Sigmoid colon (tissue), 7 donors: Measurements from ENCODE around the gene SRCIN1. TPM values are rescaled to one million over a fixed set of nuclear protein-coding genes. Genes with fewer than 3 reads are reported as not detected.

Experiments used
- DNase-seq: peaks from one replicate; pipeline ENCODE4 v3.0.0-alpha.2; 2019
- H3K27ac ChIP-seq, 4 donors: fragments of 200-600 bp; sonication (generic); one replicate each; pipeline ENCODE4 v1.5.1; 2016 to 2019; ENCODE audit warnings: mild to moderate bottlenecking in 1 of 4
- H3K27me3 ChIP-seq, 3 donors: fragments of 200-600 bp; sonication (generic); one replicate each; pipeline ENCODE4 v1.5.1; 2019; ENCODE audit warnings: mild to moderate bottlenecking in 1 of 3
- H3K36me3 ChIP-seq, 4 donors: fragments of 200-600 bp; sonication (generic); one replicate each; pipeline ENCODE4 v1.5.1; 2016 to 2019
- H3K4me1 ChIP-seq, 4 donors: fragments of 200-600 bp; sonication (generic); one replicate each; pipeline ENCODE4 v1.5.1; 2017 to 2019
- H3K4me3 ChIP-seq, 4 donors: fragments of 200-600 bp; sonication (generic); one replicate each; pipeline ENCODE4 v1.5.1; 2017 to 2019; ENCODE audit warnings: mild to moderate bottlenecking in 2 of 4, moderate library complexity in 1 of 4
- H3K9me3 ChIP-seq, 4 donors: fragments of 200-600 bp in 3 of 4; sonication (generic) in 3 of 4; one replicate each; pipeline versions ENCODE4 v1.5.1 to v1.6.1; 2013 to 2019
- CTCF ChIP-seq, 4 experiments: fragments of 450-650 bp in 3 of 4; fragments of 200-600 bp in 1 of 4; IDR thresholded peaks; one replicate each; pipeline ENCODE4 v1.5.1; 2016 to 2019; ENCODE audit warnings: antibody characterized with exemption in 4 of 4, mild to moderate bottlenecking in 3 of 4, moderate library complexity in 2 of 4
- EP300 ChIP-seq, 4 donors: sonication (generic); formaldehyde crosslinking; IDR thresholded peaks; one replicate each; pipeline ENCODE4 v1.6.1; 2017; ENCODE audit warnings: antibody characterized with exemption in 4 of 4
- POLR2A ChIP-seq, 2 donors: fragments of 450-650 bp; IDR thresholded peaks; one replicate each; pipeline ENCODE4 v1.6.1; 2016; ENCODE audit warnings: antibody characterized with exemption in 2 of 2, mild to moderate bottlenecking in 2 of 2, moderate library complexity in 2 of 2
- POLR2AphosphoS5 ChIP-seq, 4 donors: sonication (generic); formaldehyde crosslinking; IDR thresholded peaks; one replicate each; pipeline ENCODE4 v1.6.1; 2017; ENCODE audit warnings: antibody characterized with exemption in 4 of 4
- WGBS, 2 donors: extraction: QIAGEN DNeasy Blood & Tissue Kit; methylation state at CpG; one replicate each; pipeline ENCODE4 v1.1.7; 2013; 5-methylcytosine and 5-hydroxymethylcytosine counted together
- intact Hi-C: fragments of 100-400 bp; cut with DNase I; formaldehyde crosslinking; loops from one replicate; pipeline ENCODE4 v1.15.1; 2023
- polyA plus RNA-seq, 3 donors: library from polyadenylated mRNA; stranded (reverse); fragments of 200-250 nt; gene quantifications; one replicate each; pipeline ENCODE4 v1.2.3, GENCODE V29; 2013
- total RNA-seq, 4 donors: library from RNA; depleted of rRNA; stranded (reverse); fragments of >200 nt; gene quantifications; one replicate each; pipeline ENCODE4 v1.1.0, GENCODE V29; 2016
- donor health status: healthy with polysubstance abuse.
- donor health status: Bipolar disorder and iron deficiency.
- donor health status: healthy.

The SRCIN1 gene
- total and polyA plus RNA-seq, 7 donors: 0.81 to 9.4 (median 1.3) TPM; not detected in 1

DNA sequence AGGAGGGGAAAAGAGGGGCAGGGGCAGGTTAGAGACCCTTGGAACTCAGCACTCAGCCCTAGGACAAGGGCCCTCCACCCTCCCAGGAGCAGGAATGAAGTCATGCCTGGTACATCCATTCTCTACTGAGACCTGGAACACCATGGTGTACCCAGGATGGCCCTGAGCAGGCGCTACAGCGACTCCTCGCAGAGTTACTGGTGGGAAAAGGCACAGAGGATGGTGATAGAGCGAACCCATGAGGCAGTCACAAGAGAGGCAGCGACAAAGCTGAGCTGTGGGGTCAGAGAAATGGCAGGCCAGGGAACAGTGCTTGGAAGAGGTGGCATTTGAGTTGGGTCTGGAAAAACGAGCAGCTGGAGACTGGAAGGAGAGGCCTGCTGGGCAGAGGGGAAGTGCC, 37.5 kb downstream of the SRCIN1 start:
- 81 to 87% methylated on average over 6 of the region's 6 CpGs for WGBS, 2 donors
- peaks cover 20 to 62% (median 30%) of the 10 kb centered on the region in 3 donors for H3K27me3 ChIP-seq
- intact Hi-C loops: no loop called here
- H3K4me1 ChIP-seq: peaks cover 0 to 15% (median 14%) of the 10 kb centered on the region in 4 donors
- no peak for DNase-seq
- no peak overlapping the region for H3K27ac ChIP-seq
- H3K36me3 ChIP-seq: no peaks in the 10 kb centered on the region
- H3K9me3 ChIP-seq: no peaks in the 10 kb centered on the region
- TF ChIP-seq POLR2A (IDR thresholded peaks at IDR 0.05) (no peak), POLR2AphosphoS5 (IDR thresholded peaks at IDR 0.05) (no peak)
- no peak overlapping the region for H3K4me3 ChIP-seq

GRCh38 chr17:38567350-38567749, 38.4 kb downstream of the SRCIN1 start:
- 91 to 97% methylated on average over 2 of the region's 2 CpGs for WGBS, 2 donors
- TF ChIP-seq POLR2A (IDR thresholded peaks at IDR 0.05) (no peak), CTCF (IDR thresholded peaks at IDR 0.05) (no peak), EP300 (IDR thresholded peaks at IDR 0.05) (no peak), POLR2AphosphoS5 (IDR thresholded peaks at IDR 0.05) (no peak)
- intact Hi-C loops: no loop called here
- Histone ChIP-seq H3K27ac (no peak overlapping the region), H3K9me3 (no peaks in the 10 kb centered on the region), H3K36me3 (no peaks in the 10 kb centered on the region), H3K4me3 (no peak overlapping the region), H3K4me1 (peaks cover 0 to 7% (median 6%) of the 10 kb centered on the region in 4 donors), H3K27me3 (peaks cover 15 to 62% (median 30%) of the 10 kb centered on the region in 3 donors)
- DNase-seq: no peak

GRCh38 chr17:38566666-38567031, 39.1 kb downstream of the SRCIN1 start:
- Histone ChIP-seq H3K27ac (no peak overlapping the region), H3K4me3 (no peak overlapping the region), H3K9me3 (no peaks in the 10 kb centered on the region), H3K4me1 (no peaks in the 10 kb centered on the region), H3K27me3 (peaks cover 17 to 62% (median 30%) of the 10 kb centered on the region in 3 donors), H3K36me3 (no peaks in the 10 kb centered on the region)
- no peak for DNase-seq
- intact Hi-C loops: no loop called here
- TF ChIP-seq POLR2AphosphoS5 (IDR thresholded peaks at IDR 0.05) (no peak), EP300 (IDR thresholded peaks at IDR 0.05) (no peak), POLR2A (IDR thresholded peaks at IDR 0.05) (no peak), CTCF (IDR thresholded peaks at IDR 0.05) (no peak)
- WGBS, 2 donors: 73 to 77% methylated on average over 5 of the region's 5 CpGs

DNA sequence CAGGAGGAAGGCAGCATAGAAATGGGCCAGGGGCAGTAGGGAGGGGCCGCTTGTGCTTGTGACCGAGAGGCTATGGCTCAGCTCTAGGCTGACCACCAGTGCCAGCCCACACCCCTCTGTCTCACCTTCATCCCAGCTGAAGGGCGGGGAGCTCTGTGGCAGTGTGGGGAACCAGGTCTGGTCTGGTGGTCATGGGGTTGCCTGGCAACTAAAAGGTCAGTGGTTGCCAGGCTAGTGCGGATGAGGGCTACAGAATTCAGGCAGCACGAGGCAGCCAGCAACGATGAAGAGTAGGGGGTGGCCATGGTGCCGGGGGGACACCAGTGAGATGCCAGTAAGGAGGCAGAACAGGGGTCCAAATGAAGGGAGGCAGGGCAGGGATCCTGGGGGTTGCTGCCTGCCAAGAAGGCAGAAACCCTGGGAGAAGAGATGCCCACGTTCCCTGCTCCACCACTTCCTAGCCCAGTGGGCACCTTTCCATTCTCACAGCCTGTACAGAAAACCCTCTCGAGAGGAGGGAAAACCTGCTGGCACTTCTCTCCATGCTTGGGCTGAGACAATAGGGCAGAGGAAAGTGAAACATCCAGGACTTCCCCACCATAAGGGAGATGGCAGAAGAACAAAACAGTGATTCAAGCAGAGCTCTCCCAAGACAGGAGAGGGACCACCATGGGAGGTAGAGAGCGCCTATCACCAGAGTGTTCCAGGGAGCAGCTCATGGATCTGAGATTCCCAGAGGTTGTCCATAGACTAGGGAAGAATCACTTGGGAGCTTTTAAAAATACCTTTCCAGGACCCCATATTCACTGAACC, 39.7 kb downstream of the SRCIN1 start:
- TF ChIP-seq CTCF (IDR thresholded peaks at IDR 0.05) (no peak), POLR2AphosphoS5 (IDR thresholded peaks at IDR 0.05) (no peak), EP300 (IDR thresholded peaks at IDR 0.05) (no peak), POLR2A (IDR thresholded peaks at IDR 0.05) (no peak)
- H3K36me3 ChIP-seq: no peaks in the 10 kb centered on the region
- intact Hi-C loops: no loop called here
- DNase-seq: no peak
- peaks cover 22 to 62% (median 31%) of the 10 kb centered on the region in 3 donors for H3K27me3 ChIP-seq
- 57 to 77% methylated on average over 10 of the region's 10 CpGs for WGBS, 2 donors
- no peak overlapping the region for H3K4me3 ChIP-seq
- no peak overlapping the region for H3K27ac ChIP-seq
- no peaks in the 10 kb centered on the region for H3K4me1 ChIP-seq
- H3K9me3 ChIP-seq: no peaks in the 10 kb centered on the region

DNA sequence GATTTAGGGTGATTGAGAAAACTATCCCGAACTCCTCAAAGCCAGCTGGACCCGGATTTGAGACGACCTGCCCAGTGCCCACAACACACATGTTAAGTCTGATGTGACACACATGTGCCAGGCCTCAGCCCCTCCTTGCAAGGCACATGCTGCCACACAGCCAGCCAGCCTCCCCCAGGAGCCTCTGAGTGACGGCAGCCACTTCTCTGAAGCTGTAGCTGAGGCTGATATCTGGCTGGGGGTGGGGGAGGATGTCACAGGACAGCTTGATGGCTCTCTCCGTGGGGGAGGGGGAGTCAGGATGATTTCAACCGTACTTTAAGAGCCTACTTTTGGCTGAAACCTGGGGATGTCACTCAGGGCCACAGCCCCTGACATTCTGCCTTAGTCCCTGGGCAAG, 40.9 kb downstream of the SRCIN1 start:
- intact Hi-C loops: no loop called here
- DNase-seq: no peak
- peaks cover 23 to 72% (median 41%) of the 10 kb centered on the region in 3 donors for H3K27me3 ChIP-seq

More for the DNA sequence above, 40.9 kb downstream of the SRCIN1 start:
- WGBS, 2 donors: 28 to 65% methylated on average over 6 of the region's 6 CpGs
- H3K27ac ChIP-seq: no peak overlapping the region
- H3K9me3 ChIP-seq: no peaks in the 10 kb centered on the region
- no peak overlapping the region for H3K4me3 ChIP-seq
- no peaks in the 10 kb centered on the region for H3K36me3 ChIP-seq
- H3K4me1 ChIP-seq: peaks cover 0 to 3% (median under 1%) of the 10 kb centered on the region in 4 donors
- TF ChIP-seq EP300 (IDR thresholded peaks at IDR 0.05): no peak
- no peak for TF ChIP-seq POLR2A (IDR thresholded peaks at IDR 0.05)
- no peak for TF ChIP-seq POLR2AphosphoS5 (IDR thresholded peaks at IDR 0.05)
- no peak for TF ChIP-seq CTCF (IDR thresholded peaks at IDR 0.05)
